HG03342 (cell line): Measurements from ENCODE around the gene STIM2.

Experiments used
- ATAC-seq: cut with Tn5 transposase; IDR thresholded peaks from one replicate; pipeline ENCODE4 v1.9.1; 2021; ENCODE audit warnings: mild to moderate bottlenecking, moderate library complexity; ENCODE audit not compliant: unreplicated experiment

The STIM2 gene

GRCh38 chr4:26996745-26997144 is 136.1 kb downstream of the STIM2 start:
- no peak for ATAC-seq

- ATAC-seq = no peak
These were observed 139.0 kb downstream of the STIM2 start for GRCh38 chr4:26999689-27000088.

- no peak for ATAC-seq
These were observed 139.5 kb downstream of the STIM2 start for GRCh38 chr4:27000122-27000521.

DNA sequence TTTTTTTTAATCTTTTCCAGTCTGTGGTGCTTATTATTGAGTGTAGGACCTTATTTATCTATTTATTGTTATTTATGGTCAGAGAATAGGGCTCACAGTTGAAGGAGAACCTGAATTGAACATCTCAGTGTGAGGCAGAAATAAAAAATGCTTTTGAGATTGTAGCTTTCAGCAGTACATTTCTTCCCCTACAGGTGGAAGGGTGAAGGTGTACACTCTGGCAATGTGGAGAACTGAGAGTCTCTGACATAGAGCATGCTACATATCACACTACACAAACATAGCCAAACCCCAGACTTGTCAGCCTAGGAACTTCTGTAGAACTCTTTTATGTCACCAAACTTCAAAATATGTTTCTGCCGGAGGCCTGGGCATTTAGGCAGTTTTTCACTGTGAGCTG is 140.2 kb downstream of the STIM2 start:
- peak; percentile 93 for ATAC-seq

GRCh38 chr4:27001398-27002164 is 140.9 kb downstream of the STIM2 start:
- no peak for ATAC-seq

GRCh38 chr4:27003642-27004113 is 143.0 kb downstream of the STIM2 start:
- no peak for ATAC-seq

DNA sequence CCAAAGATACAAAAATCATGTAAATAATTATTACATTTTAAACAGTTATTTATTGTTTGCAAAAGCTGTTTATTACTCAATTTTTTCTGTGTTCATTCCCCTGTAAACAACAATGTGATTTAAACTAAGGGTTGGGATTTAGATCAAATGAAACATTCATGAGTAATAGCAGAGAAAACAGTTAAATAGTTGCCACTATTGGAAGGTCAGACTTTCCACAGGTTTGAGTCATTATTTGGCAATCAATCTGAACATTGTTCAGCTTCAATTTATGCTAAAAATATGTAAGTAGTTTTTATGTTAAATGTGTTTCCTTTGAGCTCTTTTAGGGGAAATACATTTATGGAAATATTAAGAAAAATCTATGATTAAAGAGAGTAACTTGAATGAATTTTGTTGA is 144.9 kb downstream of the STIM2 start:
- ATAC-seq = no peak

- ATAC-seq = no peak
These were observed 145.4 kb downstream of the STIM2 start for GRCh38 chr4:27005905-27006590.

GRCh38 chr4:27006646-27007045 is 146.0 kb downstream of the STIM2 start:
- ATAC-seq = no peak

- no peak for ATAC-seq
These were observed 146.9 kb downstream of the STIM2 start for GRCh38 chr4:27007507-27007906.

- ATAC-seq = no peak
These were observed 148.0 kb downstream of the STIM2 start for GRCh38 chr4:27008679-27009078.

GRCh38 chr4:27009539-27009938 is 148.9 kb downstream of the STIM2 start:
- ATAC-seq = no peak

DNA sequence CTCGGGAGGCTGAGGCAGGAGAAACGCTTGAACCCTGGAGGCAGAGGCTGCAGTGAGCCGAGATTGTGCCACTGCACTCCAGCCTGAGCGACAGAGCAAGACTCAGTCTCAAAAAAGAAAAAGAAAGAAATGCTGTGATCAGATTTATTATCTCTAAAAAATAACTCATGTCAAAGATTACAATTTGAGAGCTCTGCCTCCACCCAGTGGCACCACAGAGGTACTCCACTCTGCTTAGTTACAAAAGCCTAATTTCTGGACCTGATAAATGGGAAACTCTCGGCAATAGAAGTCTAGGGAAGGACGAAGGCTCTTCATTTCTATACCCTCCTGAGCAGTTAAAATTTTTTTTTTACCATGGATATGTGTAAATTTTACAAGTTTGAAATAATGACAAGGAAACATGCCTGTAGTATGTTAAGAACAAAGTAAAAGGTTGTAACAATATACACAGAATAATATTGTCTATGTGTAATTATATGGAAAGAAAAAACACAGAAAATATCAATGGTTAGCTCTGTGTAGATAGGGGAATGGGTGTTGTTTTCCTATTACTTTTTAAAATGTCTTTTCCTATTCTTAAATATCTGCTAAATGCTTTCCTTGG is 149.8 kb downstream of the STIM2 start:
- peak; percentile 80 for ATAC-seq

DNA sequence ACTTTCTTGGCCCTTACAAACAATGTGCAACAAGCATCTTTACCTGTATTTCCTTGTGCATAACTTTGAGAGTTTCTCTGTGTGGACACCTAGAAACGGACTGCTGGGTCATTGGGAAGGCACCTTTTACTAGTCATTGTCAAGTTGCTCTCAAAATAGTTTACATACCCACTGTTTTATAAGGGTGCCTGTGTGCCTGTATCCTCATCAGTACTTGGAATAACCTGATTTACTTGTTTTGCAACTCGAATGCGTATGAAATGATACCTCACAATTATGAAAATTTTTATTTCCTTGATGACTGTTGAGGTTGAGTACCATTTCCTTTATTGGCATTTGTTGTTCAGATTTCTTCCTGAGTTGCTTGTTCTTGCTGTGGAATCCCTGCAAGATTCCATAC is 150.8 kb downstream of the STIM2 start:
- ATAC-seq = no peak

DNA sequence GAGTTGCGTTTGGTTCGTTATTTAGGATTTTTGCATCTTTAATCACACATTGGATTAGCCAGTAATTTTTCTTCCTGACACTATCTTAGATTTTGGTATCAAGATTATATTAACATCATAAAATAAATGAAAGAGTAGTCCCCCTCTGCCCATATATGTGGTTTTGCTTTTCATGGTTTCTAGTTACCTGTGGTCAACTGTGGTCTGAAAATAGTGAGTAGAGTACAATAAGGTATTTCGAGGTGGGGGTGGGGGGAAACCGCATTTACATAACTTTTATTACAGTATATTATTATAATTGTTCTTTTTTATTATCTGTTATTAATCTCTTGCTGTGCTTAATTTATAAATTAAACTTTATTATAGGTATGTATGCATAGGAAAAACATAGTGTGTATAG is 152.4 kb downstream of the STIM2 start:
- ATAC-seq = no peak

GRCh38 chr4:27016551-27016950 is 155.9 kb downstream of the STIM2 start:
- no peak for ATAC-seq

DNA sequence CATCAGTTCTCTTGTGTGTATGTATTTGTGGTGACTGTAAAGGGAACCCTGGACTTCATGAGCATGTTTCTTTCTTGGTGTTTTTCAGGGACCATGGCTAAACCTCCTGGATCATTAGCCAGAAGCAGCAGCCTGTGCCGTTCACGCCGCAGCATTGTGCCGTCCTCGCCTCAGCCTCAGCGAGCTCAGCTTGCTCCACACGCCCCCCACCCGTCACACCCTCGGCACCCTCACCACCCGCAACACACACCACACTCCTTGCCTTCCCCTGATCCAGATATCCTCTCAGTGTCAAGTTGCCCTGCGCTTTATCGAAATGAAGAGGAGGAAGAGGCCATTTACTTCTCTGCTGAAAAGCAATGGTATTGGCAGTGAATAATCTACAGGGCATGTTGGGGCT is 157.0 kb downstream of the STIM2 start:
- no peak for ATAC-seq

- ATAC-seq = no peak
These were observed 157.4 kb downstream of the STIM2 start for GRCh38 chr4:27018076-27018475.

- ATAC-seq = no peak
These were observed 158.3 kb downstream of the STIM2 start for GRCh38 chr4:27018910-27019309.

- no peak for ATAC-seq
These were observed 159.1 kb downstream of the STIM2 start for GRCh38 chr4:27019766-27020165.

DNA sequence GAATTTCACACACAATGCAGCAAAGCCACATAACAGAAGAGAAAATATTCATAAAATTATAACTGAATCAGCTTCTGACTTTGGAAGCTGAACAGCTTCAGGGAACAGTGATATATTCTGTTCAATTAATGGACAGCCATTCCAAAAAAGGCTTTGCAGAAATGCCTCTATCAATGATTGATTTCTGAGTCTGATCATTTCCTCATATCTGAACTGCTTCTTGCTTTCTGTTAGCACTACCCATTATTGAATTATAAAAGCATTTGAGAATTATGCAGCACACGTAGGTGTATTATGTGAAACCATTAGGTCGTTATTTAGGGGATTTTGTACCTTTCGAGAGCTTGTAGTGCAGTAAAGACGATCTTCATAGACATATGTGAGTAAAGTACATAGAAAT is 159.6 kb downstream of the STIM2 start:
- no peak for ATAC-seq

GRCh38 chr4:27020603-27021002 is 160.0 kb downstream of the STIM2 start:
- no peak for ATAC-seq
